Psoas muscle (tissue), 8 donors: ENCODE measurements around the gene PHLDA1. TPM values are rescaled to one million over a fixed set of nuclear protein-coding genes. Genes with fewer than 3 reads are reported as not detected.

Experiments
- ATAC-seq, 4 donors: fragments of 200-7000 bp; cut with Tn5 transposase; one replicate each; pipeline ENCODE4 v1.9.1; 2020; ENCODE audit warnings: moderate library complexity in 3 of 4, mild to moderate bottlenecking in 2 of 4
- DNase-seq, 2 donors: peaks; one replicate each; pipeline ENCODE4 v3.0.0-alpha.2; 2020
- H3K27ac ChIP-seq: fragments of 200-600 bp; one replicate; pipeline ENCODE4 v1.8.0; 2022
- H3K27me3 ChIP-seq, 3 donors: fragments of 200-600 bp in 1 of 3; one replicate each; pipeline versions ENCODE4 v1.6.1 to v1.8.0; 2013 to 2022; ENCODE audit warnings: low read length in 2 of 3, mild to moderate bottlenecking in 2 of 3, moderate library complexity in 1 of 3; ENCODE audit not compliant: insufficient read depth in 3 of 3
- H3K36me3 ChIP-seq, 2 donors: fragments of 200-600 bp in 1 of 2; one replicate each; pipeline versions ENCODE4 v1.6.1 to v1.8.0; 2013 to 2022; ENCODE audit warnings: low read depth in 1 of 2, mild to moderate bottlenecking in 1 of 2, moderate library complexity in 1 of 2; ENCODE audit not compliant: insufficient read depth in 1 of 2
- H3K4me1 ChIP-seq: fragments of 200-600 bp; one replicate; pipeline ENCODE4 v1.8.0; 2022
- H3K4me3 ChIP-seq: fragments of 200-600 bp; one replicate; pipeline ENCODE4 v1.8.0; 2022; ENCODE audit warnings: mild to moderate bottlenecking
- H3K9me3 ChIP-seq: fragments of 200-600 bp; one replicate; pipeline ENCODE4 v1.8.0; 2022
- WGBS, 3 donors: extraction: QIAGEN DNeasy Blood & Tissue Kit; methylation state at CpG; one replicate each; pipeline versions ENCODE4 v1.1.6 to v1.1.7; 2013; 5-methylcytosine and 5-hydroxymethylcytosine counted together
- intact Hi-C, 2 donors: fragments of 100-400 bp; cut with DNase I; formaldehyde crosslinking; loops; one replicate each; pipeline versions ENCODE4 v1.11.0 to v1.14.2; 2022
- polyA plus RNA-seq, 3 donors: library from polyadenylated mRNA; stranded (reverse); fragments of 200-250 nt; gene quantifications; one replicate each; pipeline ENCODE4 v1.2.3, GENCODE V29; 2013
- total RNA-seq, 4 donors: library from RNA; stranded (reverse); fragmentation: NEBNext Ultra II Directional in 2 of 4; extraction: Animal tissue kit (Norgen Biotek cat#: 25700) in 2 of 4; gene quantifications; one replicate each; pipeline versions ENCODE4 v1.2.1 to v1.2.4, GENCODE V29; 2021 to 2023
- TF ChIP-seq, protein P1 (sequence below): fragments of 200-600 bp; IDR thresholded peaks from one replicate; pipeline ENCODE4 v1.8.0; 2022; ENCODE audit warnings: antibody characterized with exemption
- donor health status: healthy with polysubstance abuse.
- donor health status: DM: no; HTN: no; CAD: no; lungs with moderate emphysema.
- donor health status: Bipolar disorder and iron deficiency.
- donor health status: healthy.
- donor health status: DM: yes; HTN: yes; CAD: no.
- donor health status: DM: no; HTN: no; CAD: no.
- donor health status: DM: no; HTN: no; CAD: no.
- donor health status: DM: yes; HTN: yes; CAD: no.

PHLDA1 gene
- total and polyA plus RNA-seq, 7 donors, result 0.73 to 35.6 (median 3.5) TPM

DNA sequence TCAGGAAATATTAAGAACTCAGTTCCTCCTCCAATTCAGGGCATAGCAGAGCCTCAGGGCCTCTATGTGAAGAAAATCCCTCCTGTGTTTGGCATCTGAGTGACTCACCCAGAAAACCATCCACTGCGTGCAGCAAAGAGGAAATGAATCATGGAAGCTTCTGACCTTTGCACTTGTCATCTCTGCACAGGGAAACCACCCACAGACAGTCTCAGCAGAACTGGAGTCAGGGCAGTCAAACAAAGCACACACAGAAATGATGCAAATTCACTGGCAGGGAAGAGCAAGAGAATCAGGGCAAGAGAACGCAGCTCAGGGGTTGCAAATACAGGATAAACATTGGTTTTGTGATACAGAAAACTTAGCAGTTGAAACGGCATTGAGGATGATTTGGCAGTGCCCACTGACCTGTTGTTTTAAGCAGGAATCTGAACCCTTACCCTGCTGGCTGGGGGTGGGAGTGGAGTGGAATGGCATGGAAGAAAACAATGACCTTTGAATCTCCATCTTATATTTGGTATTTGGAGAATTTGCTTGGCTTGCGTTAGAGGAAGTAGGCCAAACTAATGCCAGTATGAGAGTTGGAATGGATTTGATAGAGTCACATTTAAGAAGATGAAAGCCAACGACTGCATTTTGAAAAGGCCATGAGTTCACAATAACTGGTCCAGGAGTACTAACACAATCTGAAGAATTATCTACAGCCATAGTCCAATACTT, 53.5 kb downstream of the PHLDA1 start:
- WGBS, 3 donors, result 13 to 18% (median 17%) methylated on average over 5 of the region's 5 CpGs
- Histone ChIP-seq H3K4me3 (no peak overlapping the region), H3K36me3 (no peaks in the 10 kb centered on the region), H3K9me3 (no peaks in the 10 kb centered on the region), H3K4me1 (peaks cover 7% of the 10 kb centered on the region), H3K27ac (peak overlapping the region; percentile 65), H3K27me3 (no peaks in the 10 kb centered on the region)
- TF ChIP-seq, protein P1, sequence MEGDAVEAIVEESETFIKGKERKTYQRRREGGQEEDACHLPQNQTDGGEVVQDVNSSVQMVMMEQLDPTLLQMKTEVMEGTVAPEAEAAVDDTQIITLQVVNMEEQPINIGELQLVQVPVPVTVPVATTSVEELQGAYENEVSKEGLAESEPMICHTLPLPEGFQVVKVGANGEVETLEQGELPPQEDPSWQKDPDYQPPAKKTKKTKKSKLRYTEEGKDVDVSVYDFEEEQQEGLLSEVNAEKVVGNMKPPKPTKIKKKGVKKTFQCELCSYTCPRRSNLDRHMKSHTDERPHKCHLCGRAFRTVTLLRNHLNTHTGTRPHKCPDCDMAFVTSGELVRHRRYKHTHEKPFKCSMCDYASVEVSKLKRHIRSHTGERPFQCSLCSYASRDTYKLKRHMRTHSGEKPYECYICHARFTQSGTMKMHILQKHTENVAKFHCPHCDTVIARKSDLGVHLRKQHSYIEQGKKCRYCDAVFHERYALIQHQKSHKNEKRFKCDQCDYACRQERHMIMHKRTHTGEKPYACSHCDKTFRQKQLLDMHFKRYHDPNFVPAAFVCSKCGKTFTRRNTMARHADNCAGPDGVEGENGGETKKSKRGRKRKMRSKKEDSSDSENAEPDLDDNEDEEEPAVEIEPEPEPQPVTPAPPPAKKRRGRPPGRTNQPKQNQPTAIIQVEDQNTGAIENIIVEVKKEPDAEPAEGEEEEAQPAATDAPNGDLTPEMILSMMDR, result no peak
- peak in 1 of 2 donors; percentile 24 for DNase-seq
- intact Hi-C loops, result loop anchor here in 1 of 2 donors (5.0 kb wide), 1 partner anchor 41 kb away; no protein-coding TSS in a partner anchor
- ATAC-seq, result peak; percentile 85 to 94 (median 91)

DNA sequence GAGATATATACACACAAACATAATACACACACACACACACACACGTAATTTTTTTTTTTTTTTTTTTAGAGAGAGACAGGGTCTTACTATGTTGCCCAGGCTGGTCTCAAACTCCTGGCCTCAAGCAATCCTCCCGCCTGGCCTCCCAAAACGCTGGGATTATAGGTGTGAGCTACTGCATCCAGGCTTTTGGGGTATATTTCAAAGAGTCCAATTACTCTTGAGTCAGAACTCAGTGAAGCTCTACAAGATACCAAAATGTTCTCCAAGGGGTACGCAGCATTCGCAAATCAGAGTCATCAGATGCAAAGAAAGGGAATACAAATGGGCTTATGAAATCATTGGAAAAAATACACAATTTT, 54.0 kb downstream of the PHLDA1 start:
- no peaks in the 10 kb centered on the region for H3K27me3 ChIP-seq
- no peak overlapping the region for H3K4me3 ChIP-seq
- TF ChIP-seq, protein P1, result no peak
- WGBS, 3 donors, result 68 to 83% (median 71%) methylated on average over 5 of the region's 5 CpGs
- H3K27ac ChIP-seq, result peak overlapping the region; percentile 65
- ATAC-seq (peak in 3 of 4 donors; percentile 12 to 15 (median 13)), DNase-seq (no peak)
- H3K36me3 ChIP-seq, result no peaks in the 10 kb centered on the region
- H3K4me1 ChIP-seq, result peaks cover 7% of the 10 kb centered on the region
- intact Hi-C loops, result loop anchor here in 1 of 2 donors (5.0 kb wide), 1 partner anchor 40 kb away; no protein-coding TSS in a partner anchor
- H3K9me3 ChIP-seq, result no peaks in the 10 kb centered on the region

DNA sequence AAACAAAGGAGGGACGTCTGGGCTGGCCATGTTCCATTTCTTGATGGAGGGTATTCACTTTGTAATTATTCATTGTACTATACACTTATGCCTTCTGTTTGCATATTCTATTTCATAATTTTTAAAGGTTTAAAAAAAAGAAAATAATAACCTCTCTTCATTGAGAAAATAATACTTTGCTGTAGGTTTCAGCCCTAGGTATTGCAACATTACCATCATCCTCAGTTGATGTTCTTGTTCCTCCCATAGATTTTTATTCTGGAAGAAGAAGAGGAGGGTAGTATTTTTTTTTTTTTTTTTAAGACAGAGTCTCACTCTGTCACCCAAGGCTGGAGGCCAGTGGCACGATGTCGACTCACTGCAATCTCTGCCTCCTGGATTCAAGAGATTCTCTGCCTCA, 54.7 kb downstream of the PHLDA1 start:
- H3K27ac ChIP-seq, result no peak overlapping the region
- ATAC-seq, result no peak

DNA sequence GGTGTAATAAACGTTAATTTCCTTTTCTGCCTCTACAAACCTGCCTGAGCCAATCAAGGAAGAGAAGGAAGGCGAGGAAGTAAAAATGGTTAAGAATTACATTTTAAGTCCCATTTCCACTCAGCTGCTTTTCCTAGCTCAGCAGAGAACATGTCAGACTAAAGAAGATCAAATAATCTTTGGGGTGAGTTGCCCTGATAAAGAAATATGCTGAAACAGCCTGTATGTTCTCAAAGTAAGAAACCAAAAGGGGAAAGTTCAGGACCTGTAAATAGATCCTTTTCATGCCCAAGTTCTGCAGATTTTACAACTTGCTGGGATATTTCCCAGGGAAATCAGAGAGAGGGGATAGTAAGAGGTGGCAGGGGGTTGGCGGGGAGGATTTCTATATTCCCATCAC, 55.5 kb downstream of the PHLDA1 start:
- H3K4me1 ChIP-seq, result peaks cover 7% of the 10 kb centered on the region
- H3K4me3 ChIP-seq, result no peak overlapping the region
- DNase-seq (no peak), ATAC-seq (no peak)
- no peaks in the 10 kb centered on the region for H3K9me3 ChIP-seq
- no peaks in the 10 kb centered on the region for H3K27me3 ChIP-seq
- no peak overlapping the region for H3K27ac ChIP-seq
- intact Hi-C loops, result loop anchor here in 1 of 2 donors (5.0 kb wide), 1 partner anchor 39 kb away; no protein-coding TSS in a partner anchor
- 74 to 82% (median 80%) methylated on average over 3 of the region's 3 CpGs for WGBS, 3 donors
- TF ChIP-seq, protein P1, result no peak
- H3K36me3 ChIP-seq, result no peaks in the 10 kb centered on the region

More for the DNA sequence above, 54.7 kb downstream of the PHLDA1 start:
- Histone ChIP-seq H3K36me3 (no peaks in the 10 kb centered on the region), H3K4me1 (peaks cover 7% of the 10 kb centered on the region), H3K9me3 (no peaks in the 10 kb centered on the region), H3K27me3 (no peaks in the 10 kb centered on the region), H3K4me3 (no peak overlapping the region)
- intact Hi-C loops, result loop anchor here in 1 of 2 donors (5.0 kb wide), 1 partner anchor 40 kb away; no protein-coding TSS in a partner anchor
- TF ChIP-seq, protein P1, result no peak
- no peak for DNase-seq
- 89 to 91% (median 90%) methylated on average over 3 of the region's 3 CpGs for WGBS, 3 donors
